ENCODE measurements around the gene ZSWIM3. TPM values are rescaled to one million over a fixed set of nuclear protein-coding genes. Genes with fewer than 3 reads are reported as not detected.
"Not testable (repeated sequence)": the region's sequence is repeated elsewhere in the genome, so short reads cannot be mapped to it uniquely, and the experiment has no call there.

Gene ZSWIM3
- total RNA-seq, 1 experiment from 2014 or later = 1.6 TPM

- no peak for DNase-seq (ENCODE audit: extremely low read depth, low read depth)
Measured at GRCh38 chr20:45859916-45860315, 2.5 kb downstream of the ZSWIM3 start.

- DNase-seq (ENCODE audit: extremely low read depth, low read depth) = no peak
Measured at GRCh38 chr20:45860560-45861220, 3.3 kb downstream of the ZSWIM3 start.

DNA sequence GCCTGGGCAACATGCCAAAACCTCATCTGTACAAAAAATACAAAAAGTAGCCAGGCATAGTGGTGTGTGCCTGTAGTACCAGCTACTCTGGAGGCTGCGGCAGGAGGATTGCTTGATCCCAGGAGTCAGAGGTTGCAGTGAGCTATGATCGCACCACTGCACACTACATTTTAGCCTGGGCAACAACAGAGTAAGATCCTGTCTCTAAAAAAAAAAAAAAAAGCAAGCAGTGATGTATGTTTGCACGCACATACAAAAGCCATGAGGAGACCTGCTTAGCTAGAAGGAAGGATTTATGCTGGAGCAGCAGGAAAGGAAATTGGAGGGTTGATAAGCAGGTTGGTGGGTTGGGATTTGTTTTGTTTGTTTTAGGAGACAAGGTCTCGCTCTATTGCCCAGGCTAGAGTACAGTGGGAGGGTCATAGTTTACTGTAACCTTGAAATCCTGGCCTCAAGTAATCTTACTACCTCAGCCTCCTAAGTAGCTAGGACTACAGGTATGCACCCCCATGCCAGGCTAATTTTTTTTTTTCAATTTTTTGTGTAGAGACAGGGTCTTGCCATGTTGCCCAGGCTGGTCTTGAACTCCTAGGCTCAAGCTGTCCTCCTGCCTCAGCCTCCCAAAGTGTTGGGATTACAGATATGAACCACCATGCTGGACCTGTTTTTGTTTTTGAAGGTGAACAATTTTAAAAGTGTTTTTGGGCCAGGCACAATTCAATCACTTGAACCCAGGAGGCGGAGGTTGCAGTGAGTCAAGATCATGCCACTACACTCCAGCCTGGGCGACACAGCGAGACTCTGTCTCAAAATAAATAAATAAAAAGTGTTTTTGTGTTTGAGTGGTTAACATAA lies 4.0 kb downstream of the ZSWIM3 start:
- no peak for DNase-seq (ENCODE audit: extremely low read depth, low read depth)

GRCh38 chr20:45863543-45864470 lies 6.4 kb downstream of the ZSWIM3 start:
- DNase-seq (ENCODE audit: extremely low read depth, low read depth) = no peak

- DNase-seq (ENCODE audit: extremely low read depth, low read depth) = no peak
Measured at GRCh38 chr20:45866454-45866853, 9.0 kb downstream of the ZSWIM3 start.

DNA sequence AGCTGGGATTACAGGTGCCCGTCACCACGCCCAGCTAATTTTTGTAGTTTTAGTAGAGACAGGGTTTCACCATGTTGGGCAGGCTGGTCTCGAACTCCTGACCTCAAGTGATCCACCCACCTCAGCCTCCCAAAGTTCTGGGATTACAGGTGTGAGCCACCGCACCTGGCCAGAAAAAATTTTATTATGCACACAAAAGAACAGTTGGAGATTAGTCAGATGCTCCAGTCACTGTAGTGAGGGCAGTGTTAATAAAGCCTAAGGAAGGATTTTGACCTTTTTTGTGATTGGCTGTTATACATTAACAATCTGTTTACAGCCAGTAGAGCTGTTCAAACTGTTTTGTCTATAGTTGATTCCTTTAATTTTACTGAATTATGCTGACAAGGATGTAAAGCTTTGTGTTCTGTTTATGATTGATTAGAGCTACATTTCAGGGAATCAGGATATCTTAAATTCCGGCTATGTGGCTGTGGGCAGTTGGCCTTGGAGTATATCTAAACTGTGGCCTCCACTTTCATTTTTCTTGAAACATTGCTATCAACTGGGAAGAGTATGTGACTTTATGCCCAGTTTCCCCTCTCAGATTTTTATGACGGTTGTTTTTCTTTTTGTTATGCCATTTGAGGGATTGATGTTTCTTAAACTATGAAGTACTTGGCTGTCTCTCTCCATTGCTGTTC lies 9.9 kb downstream of the ZSWIM3 start:
- no peak for DNase-seq (ENCODE audit: extremely low read depth, low read depth)

GRCh38 chr20:45867819-45868176 lies 10.4 kb downstream of the ZSWIM3 start:
- DNase-seq (ENCODE audit: extremely low read depth, low read depth) = no peak

DNA sequence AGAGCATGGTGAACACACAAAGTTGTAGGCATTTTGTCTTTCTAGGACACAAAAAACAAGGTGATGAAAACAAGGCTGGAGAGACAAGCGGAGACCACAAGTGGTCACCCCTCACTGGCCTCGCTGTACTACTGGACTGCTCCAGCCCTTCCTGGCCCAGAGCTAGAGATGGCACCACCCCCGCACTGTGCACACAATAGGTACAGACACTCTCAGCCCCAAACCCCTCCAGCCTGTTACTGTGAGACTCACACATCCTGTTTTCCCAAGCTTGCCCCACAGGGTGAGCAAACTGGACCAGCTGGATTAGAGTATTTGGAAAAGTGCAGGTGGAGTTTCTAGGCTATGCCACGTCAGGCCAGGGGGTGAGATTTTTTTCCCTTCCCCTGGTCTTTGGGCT lies 15.2 kb downstream of the ZSWIM3 start:
- no peak for DNase-seq (ENCODE audit: extremely low read depth, low read depth)

- no peak for DNase-seq (ENCODE audit: extremely low read depth, low read depth)
Measured at GRCh38 chr20:45873409-45874103, 16.1 kb downstream of the ZSWIM3 start.

GRCh38 chr20:45874104-45874481 lies 16.7 kb downstream of the ZSWIM3 start:
- not testable (repeated sequence) for DNase-seq (ENCODE audit: extremely low read depth, low read depth)

DNA sequence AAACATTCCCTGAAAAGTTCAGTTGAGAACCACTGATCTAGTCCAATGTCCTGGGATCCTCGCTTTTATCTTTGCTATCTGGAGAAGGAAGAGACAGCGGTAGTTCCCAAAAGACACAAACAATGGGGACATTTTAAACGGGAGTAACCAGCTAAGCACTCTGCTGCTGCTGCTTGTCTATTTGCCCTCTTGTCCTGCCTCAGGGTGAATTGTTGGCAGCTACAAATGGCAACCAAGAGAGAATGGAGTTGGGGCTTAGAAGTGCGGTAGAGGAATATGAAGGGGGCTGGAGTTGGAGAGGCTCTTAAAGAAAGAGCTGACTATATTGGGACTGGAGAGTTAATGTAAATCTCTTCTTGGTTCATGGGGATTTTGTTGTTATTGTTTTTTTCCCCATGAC lies 17.2 kb downstream of the ZSWIM3 start:
- no peak for DNase-seq (ENCODE audit: extremely low read depth, low read depth)

DNA sequence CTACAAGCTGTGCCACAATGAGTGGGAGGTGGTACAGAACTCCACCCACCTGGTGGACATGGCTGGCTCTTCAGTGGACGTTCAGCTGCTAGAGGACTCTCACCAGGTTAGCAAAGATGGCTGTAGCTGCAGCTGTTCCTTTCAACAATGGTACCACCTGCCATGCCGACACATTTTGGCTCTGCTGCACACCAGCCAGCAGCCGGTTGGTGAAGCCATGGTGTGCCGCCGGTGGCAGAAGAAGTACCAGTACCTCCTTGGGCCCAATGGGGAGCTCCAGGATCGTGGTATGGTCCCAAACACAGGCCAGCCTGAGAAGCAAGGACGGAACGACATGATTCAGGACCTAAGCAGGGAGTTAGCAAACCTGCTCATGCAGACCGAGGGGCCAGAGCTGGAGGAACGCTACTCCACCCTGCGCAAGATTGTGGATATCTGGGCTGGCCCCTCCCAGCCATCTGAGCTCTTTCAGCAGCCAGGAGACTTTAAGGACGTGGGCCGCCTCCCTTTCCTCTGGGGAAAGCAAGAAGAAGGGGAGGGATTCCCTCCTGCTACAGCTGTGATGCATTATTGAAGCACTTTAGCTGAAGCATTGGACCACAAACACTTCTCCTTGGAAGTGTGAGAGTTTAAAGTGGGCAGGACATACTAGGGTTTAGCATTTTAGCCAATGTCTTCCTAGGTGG lies 20.8 kb downstream of the ZSWIM3 start:
- DNase-seq (ENCODE audit: extremely low read depth, low read depth) = no peak

- DNase-seq (ENCODE audit: extremely low read depth, low read depth) = peak; percentile 100
Measured at GRCh38 chr20:45880988-45881788, 23.8 kb downstream of the ZSWIM3 start, which contains the start of gene ZSWIM1. TSS of gene ZSWIM1 (plus strand) at chr20:45881227. CDS start at chr20:45882593, 1,366 bp downstream.

GRCh38 chr20:45882469-45883099 lies 25.2 kb downstream of the ZSWIM3 start:
- no peak for DNase-seq (ENCODE audit: extremely low read depth, low read depth)

DNA sequence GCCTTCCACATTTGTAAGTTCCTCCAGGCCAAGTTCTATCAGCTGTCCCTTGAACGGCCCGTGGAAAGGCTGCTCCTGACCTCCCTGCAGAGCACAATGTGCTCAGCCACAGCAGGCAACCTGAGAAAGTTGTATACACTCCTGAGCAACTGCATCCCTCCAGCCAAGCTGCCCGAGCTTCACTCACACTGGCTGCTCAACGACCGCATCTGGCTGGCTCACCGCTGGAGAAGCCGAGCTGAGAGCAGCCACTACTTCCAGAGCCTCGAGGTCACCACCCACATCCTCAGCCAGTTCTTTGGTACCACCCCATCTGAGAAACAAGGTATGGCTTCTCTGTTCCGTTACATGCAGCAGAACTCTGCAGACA lies 25.7 kb downstream of the ZSWIM3 start:
- DNase-seq (ENCODE audit: extremely low read depth, low read depth) = no peak

GRCh38 chr20:45886590-45887345 lies 29.4 kb downstream of the ZSWIM3 start:
- no peak for DNase-seq (ENCODE audit: extremely low read depth, low read depth)

DNA sequence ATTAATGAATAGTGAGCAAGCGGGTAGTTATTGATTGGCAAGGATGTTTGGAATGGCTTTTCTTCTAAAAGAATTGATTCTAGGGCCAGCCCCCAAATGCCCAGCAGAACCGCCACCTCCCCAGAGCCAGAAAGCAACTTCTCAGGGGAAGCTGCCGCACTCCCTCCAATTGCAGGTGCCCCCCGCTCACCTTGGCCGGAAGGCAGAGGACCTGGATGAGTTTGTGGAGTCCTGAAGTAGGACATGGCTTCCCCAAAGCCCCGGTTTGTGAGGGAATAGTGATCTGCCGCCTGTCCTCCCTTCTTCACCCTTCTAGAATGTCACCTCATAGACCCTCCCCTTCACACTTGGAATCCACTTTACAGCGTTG lies 29.9 kb downstream of the ZSWIM3 start, which contains the start of gene SPATA25:
Gene SPATA25, minus strand, starts transcription at position 277 of the 370 bp plus-strand sequence. Its CDS starts 32 bp downstream, at position 245.
- no peak for DNase-seq (ENCODE audit: extremely low read depth, low read depth)

Data from NCI-H460 (cell line).